ENCODE results near the gene FXYD7. TPM values are rescaled to one million over a fixed set of nuclear protein-coding genes. Genes with fewer than 3 reads are reported as not detected.

Gene FXYD7
- total RNA-seq, 2 donors from 2014 or later: 1.1 TPM; not detected in 1

- WGBS, 2 experiments (ENCODE audit: insufficient coverage in 1 of 2, insufficient read length in 1 of 2): 88 to 95% methylated on average over 7 to 9 of the region's 9 CpGs
- Mint-ChIP-seq H3K4me1 (no peaks in the 10 kb centered on the region), H3K36me3 (ENCODE audit: low read depth) (no peaks in the 10 kb centered on the region), H3K9me3 (peaks cover 3% of the 10 kb centered on the region), H3K27me3 (ENCODE audit: insufficient read depth) (no peaks in the 10 kb centered on the region), H3K27ac (no peak overlapping the region), H3K4me3 (no peak overlapping the region)
- DNase-seq: no peak
- Histone ChIP-seq H3K9ac (ENCODE audit: extremely low read depth, low read length, poor library complexity, severe bottlenecking) (no peak overlapping the region), H3K27me3 (ENCODE audit: control insufficient read depth, insufficient read depth, low read length, poor library complexity, severe bottlenecking) (no peaks in the 10 kb centered on the region), H3K4me3 (ENCODE audit: low read length) (no peak overlapping the region), H3K36me3 (ENCODE audit: control insufficient read depth, insufficient read depth, low read length) (no peaks in the 10 kb centered on the region), H3K9me3 (ENCODE audit: control insufficient read depth, low read length) (no peaks in the 10 kb centered on the region), H3K4me1 (ENCODE audit: control insufficient read depth, insufficient read depth, low read length) (no peaks in the 10 kb centered on the region), H3K27ac (ENCODE audit: low read depth, low read length) (no peak overlapping the region)
- no peak for TF ChIP-seq CTCF (conservative IDR thresholded peaks at IDR 0.05)
Observed at GRCh38 chr19:35106291-35106583, 36.8 kb upstream of the FXYD7 start.

GRCh38 chr19:35106898-35107541, 36.0 kb upstream of the FXYD7 start:
- Histone ChIP-seq H3K9me3 (ENCODE audit: control insufficient read depth, low read length) (no peaks in the 10 kb centered on the region), H3K36me3 (ENCODE audit: control insufficient read depth, insufficient read depth, low read length) (no peaks in the 10 kb centered on the region), H3K9ac (ENCODE audit: extremely low read depth, low read length, poor library complexity, severe bottlenecking) (no peak overlapping the region), H3K4me1 (ENCODE audit: control insufficient read depth, insufficient read depth, low read length) (no peaks in the 10 kb centered on the region), H3K27me3 (ENCODE audit: control insufficient read depth, insufficient read depth, low read length, poor library complexity, severe bottlenecking) (no peaks in the 10 kb centered on the region), H3K27ac (ENCODE audit: low read depth, low read length) (no peak overlapping the region), H3K4me3 (ENCODE audit: low read length) (no peak overlapping the region)
- DNase-seq: no peak
- Mint-ChIP-seq H3K36me3 (ENCODE audit: low read depth) (no peaks in the 10 kb centered on the region), H3K4me3 (no peak overlapping the region), H3K27ac (no peak overlapping the region), H3K4me1 (no peaks in the 10 kb centered on the region), H3K9me3 (peaks cover 3% of the 10 kb centered on the region), H3K27me3 (ENCODE audit: insufficient read depth) (no peaks in the 10 kb centered on the region)
- TF ChIP-seq CTCF (conservative IDR thresholded peaks at IDR 0.05): no peak
- 96 to 100% methylated on average over 1 of the region's 2 CpGs for WGBS, 2 experiments (ENCODE audit: insufficient coverage in 1 of 2, insufficient read length in 1 of 2)

GRCh38 chr19:35107545-35107944, 35.5 kb upstream of the FXYD7 start:
- Mint-ChIP-seq H3K27me3 (ENCODE audit: insufficient read depth) (no peaks in the 10 kb centered on the region), H3K4me1 (no peaks in the 10 kb centered on the region), H3K4me3 (no peak overlapping the region), H3K27ac (no peak overlapping the region), H3K36me3 (ENCODE audit: low read depth) (no peaks in the 10 kb centered on the region), H3K9me3 (peaks cover 3% of the 10 kb centered on the region)
- Histone ChIP-seq H3K9me3 (ENCODE audit: control insufficient read depth, low read length) (no peaks in the 10 kb centered on the region), H3K9ac (ENCODE audit: extremely low read depth, low read length, poor library complexity, severe bottlenecking) (no peak overlapping the region), H3K4me3 (ENCODE audit: low read length) (no peak overlapping the region), H3K36me3 (ENCODE audit: control insufficient read depth, insufficient read depth, low read length) (no peaks in the 10 kb centered on the region), H3K27ac (ENCODE audit: low read depth, low read length) (no peak overlapping the region), H3K4me1 (ENCODE audit: control insufficient read depth, insufficient read depth, low read length) (no peaks in the 10 kb centered on the region), H3K27me3 (ENCODE audit: control insufficient read depth, insufficient read depth, low read length, poor library complexity, severe bottlenecking) (no peaks in the 10 kb centered on the region)
- no peak for TF ChIP-seq CTCF (conservative IDR thresholded peaks at IDR 0.05)
- no peak for DNase-seq
- 49 to 63% methylated on average over 4 to 5 of the region's 5 CpGs for WGBS, 2 experiments (ENCODE audit: insufficient coverage in 1 of 2, insufficient read length in 1 of 2)

All from endodermal cell (in vitro differentiated cells).